Activated naive CD8-positive, alpha-beta T cell (primary cell): Measurements from ENCODE around the gene SPINT2.
"Not testable (repeated sequence)": the region's sequence is repeated elsewhere in the genome, so short reads cannot be mapped to it uniquely, and the experiment has no call there.

Experiments used
- H3K27ac Mint-ChIP-seq: one replicate; pipeline ENCODE4 v1.8.0; 2021; ENCODE audit warnings: mixed read lengths
- H3K27me3 Mint-ChIP-seq: one replicate; pipeline ENCODE4 v1.8.0; 2021; ENCODE audit warnings: mixed read lengths
- H3K36me3 Mint-ChIP-seq: one replicate; pipeline ENCODE4 v1.8.0; 2021; ENCODE audit warnings: mixed read lengths
- H3K4me1 Mint-ChIP-seq: one replicate; pipeline ENCODE4 v1.8.0; 2021; ENCODE audit warnings: low read depth, mixed read lengths
- H3K4me3 Mint-ChIP-seq: one replicate; pipeline ENCODE4 v1.8.0; 2021; ENCODE audit warnings: mild to moderate bottlenecking, mixed read lengths
- H3K9me3 Mint-ChIP-seq: one replicate; pipeline ENCODE4 v1.8.0; 2021; ENCODE audit warnings: low read depth, mixed read lengths

SPINT2 gene

DNA sequence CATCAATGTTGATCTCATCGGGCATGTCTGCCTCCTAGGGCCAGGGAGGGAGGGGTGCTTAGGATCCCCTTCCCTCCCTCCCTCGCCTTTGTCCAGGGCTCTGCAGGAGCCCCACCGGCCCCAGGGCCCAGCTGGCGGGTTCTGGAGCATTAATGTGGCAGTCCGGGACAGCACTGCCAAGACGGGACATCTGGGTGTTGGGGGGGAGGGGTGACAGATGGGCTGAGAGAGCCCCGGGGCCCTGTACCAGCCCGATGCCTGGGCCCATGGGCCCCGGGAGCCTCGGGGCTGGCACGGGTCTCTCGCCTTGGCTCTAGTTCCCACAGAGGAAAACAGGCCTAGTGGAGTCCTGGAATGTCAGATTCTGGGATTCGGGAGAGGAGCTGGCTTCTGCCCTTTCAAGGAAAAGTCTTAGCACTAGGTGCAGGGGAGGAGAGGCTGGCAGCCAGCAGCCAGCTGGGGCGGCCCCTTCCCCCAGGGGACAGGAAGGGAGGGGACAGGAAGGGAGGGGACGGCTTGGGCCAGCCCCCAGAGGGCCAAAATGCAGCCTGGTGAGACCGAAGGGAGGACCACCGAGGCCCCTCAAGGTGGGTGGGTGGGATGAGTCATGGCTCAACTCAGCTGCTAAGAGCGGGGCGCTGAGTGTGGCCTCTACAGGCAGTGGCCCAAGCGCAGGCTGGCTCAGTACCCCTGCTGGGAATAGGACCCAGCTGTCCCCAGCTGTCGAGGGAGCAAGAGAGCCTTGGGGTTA lies 11.3 kb upstream of the SPINT2 start:
- Mint-ChIP-seq H3K4me1 (peaks cover 1% of the 10 kb centered on the region), H3K4me3 (no peak overlapping the region), H3K9me3 (no peaks in the 10 kb centered on the region), H3K27ac (no peak overlapping the region), H3K36me3 (no peaks in the 10 kb centered on the region), H3K27me3 (peaks cover 13% of the 10 kb centered on the region)

DNA sequence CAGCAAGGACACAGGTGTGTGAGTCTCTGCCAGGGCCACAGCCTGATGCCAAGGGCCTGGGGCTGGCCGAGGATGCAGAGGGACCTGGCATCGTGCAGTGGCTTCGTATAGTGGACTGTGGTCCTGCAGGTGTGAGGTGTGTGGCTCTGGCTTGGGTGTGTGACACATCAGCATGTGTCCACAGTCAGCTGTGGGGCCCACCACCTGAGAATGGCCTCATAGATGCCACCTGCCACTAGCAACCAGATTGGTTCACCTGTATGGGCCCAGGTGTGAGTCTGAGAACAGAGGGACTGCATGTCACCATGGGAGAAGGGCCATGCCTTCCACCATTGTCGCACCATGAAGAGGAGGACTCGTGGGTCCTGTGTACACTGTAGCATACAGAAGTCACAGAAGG lies 10.6 kb upstream of the SPINT2 start:
- Mint-ChIP-seq H3K36me3 (no peaks in the 10 kb centered on the region), H3K4me1 (peaks cover 1% of the 10 kb centered on the region), H3K9me3 (no peaks in the 10 kb centered on the region), H3K27ac (no peak overlapping the region), H3K27me3 (peaks cover 13% of the 10 kb centered on the region), H3K4me3 (no peak overlapping the region)

DNA sequence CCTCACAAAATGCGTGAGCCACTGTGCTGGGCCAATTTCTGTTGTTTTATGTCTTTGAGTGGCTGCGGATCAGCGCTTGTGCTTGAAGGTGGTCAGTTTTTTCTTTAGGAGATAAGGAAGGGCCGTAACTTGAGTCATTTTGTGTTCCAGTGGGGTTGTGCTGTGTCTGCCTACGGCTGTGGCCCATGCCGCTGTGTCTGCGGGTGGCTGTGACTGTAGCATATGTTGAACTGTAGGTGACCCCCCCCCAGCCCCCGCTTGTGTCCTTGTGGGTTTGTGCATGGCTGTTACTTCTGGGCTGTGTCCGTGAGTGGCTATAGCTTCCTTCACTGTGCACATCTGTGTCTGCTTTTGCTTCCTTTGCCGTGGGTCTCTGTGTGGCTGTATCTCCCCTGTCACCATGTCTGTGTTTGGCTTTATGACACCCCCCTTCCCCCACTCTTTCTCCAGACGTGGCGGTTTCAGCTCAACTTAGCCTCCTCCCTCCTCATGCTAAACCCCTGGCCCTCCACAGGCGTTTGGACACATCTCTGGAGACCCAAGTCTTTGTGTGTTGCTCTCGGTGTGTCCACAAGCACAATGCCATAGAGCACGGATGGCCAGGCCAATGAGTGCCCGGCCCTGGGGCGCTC lies 8.9 kb upstream of the SPINT2 start:
- H3K36me3 Mint-ChIP-seq = no peaks in the 10 kb centered on the region
- H3K27me3 Mint-ChIP-seq = peaks cover 16% of the 10 kb centered on the region
- H3K4me3 Mint-ChIP-seq = no peak overlapping the region
- peaks cover 1% of the 10 kb centered on the region for H3K4me1 Mint-ChIP-seq
- H3K27ac Mint-ChIP-seq = no peak overlapping the region
- no peaks in the 10 kb centered on the region for H3K9me3 Mint-ChIP-seq

DNA sequence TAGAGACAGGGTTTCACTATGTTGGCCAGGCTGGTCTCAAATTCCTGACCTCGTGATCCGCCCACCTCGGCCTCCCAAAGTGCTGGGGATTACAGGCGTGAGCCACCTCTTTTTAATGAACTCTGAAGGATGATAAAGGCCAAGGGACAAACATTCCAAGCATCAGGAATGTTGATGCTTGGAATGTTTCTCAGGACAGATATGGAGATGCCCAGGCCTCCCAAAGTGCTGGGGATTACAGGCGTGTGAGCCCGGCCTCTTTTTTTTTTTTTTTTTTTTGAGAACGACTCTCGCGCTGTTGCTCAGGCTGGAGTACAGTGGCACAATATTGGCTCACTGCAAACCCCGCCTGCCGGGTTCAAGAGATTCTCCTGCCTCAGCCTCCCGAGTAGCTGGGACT lies 2.4 kb upstream of the SPINT2 start:
- H3K9me3 Mint-ChIP-seq, H3K4me3 Mint-ChIP-seq, H3K36me3 Mint-ChIP-seq, H3K27ac Mint-ChIP-seq, H3K27me3 Mint-ChIP-seq: not testable (repeated sequence)
- H3K4me1 Mint-ChIP-seq = peaks cover 27% of the 10 kb centered on the region

DNA sequence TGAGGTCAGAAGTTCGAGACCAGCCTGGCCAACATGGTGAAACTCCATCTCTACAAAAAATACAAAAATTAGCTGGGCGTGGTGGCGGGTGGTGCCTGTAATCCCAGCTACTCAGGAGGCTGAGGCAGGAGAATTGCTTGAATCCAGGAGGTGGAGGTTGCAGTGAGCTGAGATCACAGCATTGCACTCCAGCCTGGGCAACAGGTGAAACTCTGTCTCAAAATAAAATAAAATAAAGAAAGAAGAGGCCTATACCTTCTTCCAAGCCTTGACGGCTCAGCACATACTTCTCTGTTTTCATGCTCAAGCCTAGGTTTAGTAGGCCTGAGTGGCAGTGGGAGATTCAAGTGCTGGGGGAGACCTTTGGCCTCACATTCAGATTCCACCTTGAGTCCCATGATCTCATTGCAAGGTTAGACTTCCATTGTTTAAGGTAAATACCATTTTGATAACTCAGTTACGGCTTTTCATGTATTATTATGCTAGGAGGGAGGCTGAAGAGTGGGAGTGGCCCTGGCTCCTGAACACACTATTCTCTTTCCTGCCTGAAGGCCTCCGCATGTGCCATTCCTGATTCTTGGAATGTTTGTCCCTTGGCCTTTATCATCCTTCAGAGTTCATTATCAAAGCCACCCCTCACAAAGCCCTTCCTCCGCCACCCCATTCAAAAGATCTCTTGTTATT lies 1.6 kb upstream of the SPINT2 start:
- no peaks in the 10 kb centered on the region for H3K36me3 Mint-ChIP-seq
- H3K9me3 Mint-ChIP-seq = no peaks in the 10 kb centered on the region
- H3K4me3 Mint-ChIP-seq = no peak overlapping the region
- H3K4me1 Mint-ChIP-seq = peaks cover 34% of the 10 kb centered on the region
- H3K27ac Mint-ChIP-seq = no peak overlapping the region
- peaks cover 5% of the 10 kb centered on the region for H3K27me3 Mint-ChIP-seq

DNA sequence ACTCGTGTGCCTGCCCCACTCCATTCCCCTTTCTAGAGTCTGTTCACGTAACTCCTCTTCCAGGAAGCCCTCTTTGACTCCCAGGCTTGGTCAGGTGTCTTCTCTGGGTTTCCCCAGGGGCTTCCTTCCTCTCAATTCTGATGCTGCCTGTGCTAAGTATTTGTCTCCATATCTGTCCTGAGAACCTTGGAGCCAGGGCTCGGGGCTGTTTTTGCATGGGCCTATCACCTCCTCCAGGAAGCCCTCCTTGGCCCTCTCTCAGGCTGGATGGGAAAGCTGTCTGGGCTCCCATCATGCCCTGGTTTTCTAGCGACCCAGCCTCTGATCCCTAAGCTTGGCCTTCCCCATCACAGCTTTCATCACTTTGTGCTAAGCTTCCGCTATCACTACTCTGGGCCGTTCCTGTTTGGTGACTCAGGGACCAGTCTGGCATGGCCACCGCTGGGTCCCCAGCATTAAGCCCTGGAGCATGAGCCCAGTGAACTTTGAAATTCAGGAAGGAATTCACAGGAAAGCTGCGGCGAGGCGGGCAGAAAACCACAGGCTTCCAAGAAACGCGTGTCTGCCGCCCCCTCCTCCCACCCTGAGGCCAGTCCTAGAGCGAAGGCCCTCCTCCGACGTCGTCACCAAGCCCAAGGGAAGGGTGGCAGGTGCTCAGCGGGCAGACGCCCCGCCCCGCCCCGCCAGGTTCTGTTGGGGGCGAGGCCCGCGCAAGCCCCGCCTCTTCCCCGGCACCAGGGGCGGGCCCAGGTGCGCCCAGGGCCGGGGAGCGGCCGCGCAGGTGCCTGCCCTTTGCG lies 486 bp upstream of the SPINT2 start:
- H3K27me3 Mint-ChIP-seq = peaks cover 3% of the 10 kb centered on the region
- H3K4me3 Mint-ChIP-seq = peak overlapping the region; percentile 87
- H3K36me3 Mint-ChIP-seq = no peaks in the 10 kb centered on the region
- peaks cover 38% of the 10 kb centered on the region for H3K4me1 Mint-ChIP-seq
- H3K9me3 Mint-ChIP-seq = no peaks in the 10 kb centered on the region
- H3K27ac Mint-ChIP-seq = peak overlapping the region; percentile 86

DNA sequence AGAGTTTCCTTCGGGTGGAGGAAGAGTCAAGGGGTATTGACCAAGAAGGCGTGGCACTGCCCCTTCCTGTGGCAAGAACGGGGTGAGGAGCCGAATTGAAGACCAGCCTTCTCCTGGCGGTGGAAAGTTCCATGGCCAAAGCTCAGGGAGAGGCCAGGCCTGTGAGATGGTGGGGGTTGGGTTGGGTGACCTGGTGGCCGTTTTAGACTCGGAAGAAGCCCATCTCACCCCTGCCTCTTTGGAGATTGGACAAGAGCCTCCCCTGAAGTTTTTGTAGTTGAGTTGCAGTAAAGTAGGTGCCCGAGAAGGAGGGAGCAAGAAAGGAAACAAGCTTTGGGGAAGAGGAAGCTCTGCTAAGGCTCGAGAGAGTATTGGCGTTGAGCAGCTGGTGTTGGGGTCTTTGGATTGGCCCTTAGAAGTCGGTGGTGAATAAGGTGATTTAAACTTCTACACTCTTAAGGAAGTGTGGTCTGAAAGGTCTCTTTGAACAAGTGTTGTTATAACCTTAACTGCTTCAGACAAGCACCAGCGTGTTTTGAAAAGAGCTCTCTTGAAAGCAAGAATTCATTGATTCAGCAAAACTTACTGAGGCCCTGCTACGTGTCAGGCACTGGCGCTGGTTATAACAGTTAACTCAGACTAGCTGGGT lies 964 bp downstream of the SPINT2 start:
- Mint-ChIP-seq H3K4me3 (peak overlapping the region; percentile 85), H3K36me3 (no peaks in the 10 kb centered on the region), H3K27me3 (no peaks in the 10 kb centered on the region), H3K4me1 (peaks cover 41% of the 10 kb centered on the region), H3K27ac (peak overlapping the region; percentile 73), H3K9me3 (no peaks in the 10 kb centered on the region)

DNA sequence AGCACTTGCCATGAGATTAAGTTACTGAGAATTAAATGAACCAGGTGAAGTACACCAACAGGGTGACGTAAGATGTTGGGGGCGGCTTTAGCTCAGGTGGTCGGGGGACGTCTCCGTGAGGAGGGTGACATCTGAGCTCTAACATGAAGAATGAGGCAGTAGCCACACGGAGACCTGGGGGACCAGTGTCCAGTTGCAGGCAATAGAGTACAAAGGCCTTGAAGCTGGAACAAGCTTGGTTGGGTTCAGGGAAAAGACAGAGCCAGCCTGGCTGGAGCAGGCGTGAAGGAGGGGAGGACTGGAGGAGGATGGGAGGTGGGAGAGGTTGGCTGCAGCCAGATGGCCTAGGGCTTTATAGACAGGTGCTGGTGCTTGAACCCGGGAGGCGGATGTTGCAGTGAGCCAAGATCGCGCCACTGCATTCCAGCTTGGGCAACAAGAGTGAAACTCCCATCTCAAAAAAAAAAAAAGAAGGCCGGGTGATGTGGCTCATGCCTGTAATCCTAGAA lies 1.6 kb downstream of the SPINT2 start:
- no peaks in the 10 kb centered on the region for H3K9me3 Mint-ChIP-seq
- peak overlapping the region; percentile 85 for H3K4me3 Mint-ChIP-seq
- no peaks in the 10 kb centered on the region for H3K36me3 Mint-ChIP-seq
- peaks cover 42% of the 10 kb centered on the region for H3K4me1 Mint-ChIP-seq
- H3K27ac Mint-ChIP-seq = peak overlapping the region; percentile 73
- no peaks in the 10 kb centered on the region for H3K27me3 Mint-ChIP-seq

DNA sequence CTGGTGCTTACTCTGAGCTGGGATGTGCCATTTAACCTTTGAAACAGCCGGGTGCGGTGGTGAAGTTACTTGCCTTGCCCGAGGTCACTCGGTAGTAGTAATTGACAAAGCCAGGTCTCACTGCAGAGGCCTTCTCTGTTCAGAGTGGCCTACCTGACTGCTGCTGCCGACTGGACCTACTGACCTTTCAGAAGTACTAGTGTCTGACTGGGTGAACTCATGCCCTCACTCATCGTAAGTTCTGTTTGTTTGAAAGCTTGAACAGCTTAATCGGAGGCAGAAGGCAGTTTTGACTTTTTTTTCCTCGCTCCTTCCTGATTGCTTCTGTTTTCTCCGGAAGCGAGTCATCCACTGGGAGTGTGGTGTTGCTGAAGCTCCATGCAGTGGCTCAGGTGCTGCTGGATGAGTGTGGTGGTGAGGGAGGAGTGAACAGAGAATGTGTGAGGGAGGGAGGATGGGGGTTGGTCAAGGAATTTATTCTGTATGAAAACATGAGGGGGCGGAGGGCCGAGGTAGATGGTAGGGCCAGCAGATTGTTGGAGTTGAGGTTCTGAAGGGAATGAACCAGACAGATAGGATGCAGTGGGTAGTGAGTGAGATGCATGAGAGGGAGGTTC lies 2.7 kb downstream of the SPINT2 start:
- no peaks in the 10 kb centered on the region for H3K27me3 Mint-ChIP-seq
- peaks cover 42% of the 10 kb centered on the region for H3K4me1 Mint-ChIP-seq
- H3K36me3 Mint-ChIP-seq = no peaks in the 10 kb centered on the region
- peak overlapping the region; percentile 10 for H3K4me3 Mint-ChIP-seq
- no peaks in the 10 kb centered on the region for H3K9me3 Mint-ChIP-seq
- H3K27ac Mint-ChIP-seq = no peak overlapping the region

DNA sequence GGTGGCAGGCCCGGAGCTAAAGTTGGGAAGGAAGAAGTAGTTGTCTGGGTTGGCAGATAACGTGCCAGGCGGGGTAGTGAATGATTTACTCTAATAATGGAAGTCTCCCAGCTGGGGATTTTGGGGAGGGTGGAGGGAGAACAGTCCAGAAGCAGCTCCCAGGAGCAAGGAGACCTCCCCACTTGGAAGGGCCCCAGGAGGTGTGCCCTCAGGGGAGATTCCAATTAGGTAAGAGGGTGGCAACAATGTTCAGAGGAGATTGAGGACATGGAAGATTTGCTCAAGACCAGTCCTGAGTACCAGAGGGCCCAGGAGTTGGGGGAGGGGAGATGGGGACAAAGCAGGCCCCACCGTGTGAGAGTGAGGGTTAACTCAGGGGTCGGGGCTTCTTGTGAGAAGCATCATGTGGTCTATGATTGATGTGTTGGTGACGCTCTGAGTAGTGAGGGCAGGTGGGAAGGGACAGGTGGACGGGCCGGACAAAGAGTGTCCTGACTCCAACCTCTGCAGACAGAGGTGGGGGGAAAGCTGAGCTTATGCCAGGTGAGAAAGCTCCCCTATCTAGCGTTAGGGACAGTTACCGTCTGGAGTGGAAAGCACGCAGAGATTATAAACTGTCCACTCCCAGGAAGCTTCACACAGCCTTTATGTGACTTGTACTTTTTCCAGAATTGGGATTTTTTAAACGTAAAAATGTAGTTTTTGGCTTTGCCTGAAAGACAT lies 3.5 kb downstream of the SPINT2 start:
- Mint-ChIP-seq H3K9me3 (no peaks in the 10 kb centered on the region), H3K4me1 (peaks cover 41% of the 10 kb centered on the region), H3K27me3 (no peaks in the 10 kb centered on the region), H3K36me3 (no peaks in the 10 kb centered on the region), H3K4me3 (no peak overlapping the region), H3K27ac (no peak overlapping the region)

DNA sequence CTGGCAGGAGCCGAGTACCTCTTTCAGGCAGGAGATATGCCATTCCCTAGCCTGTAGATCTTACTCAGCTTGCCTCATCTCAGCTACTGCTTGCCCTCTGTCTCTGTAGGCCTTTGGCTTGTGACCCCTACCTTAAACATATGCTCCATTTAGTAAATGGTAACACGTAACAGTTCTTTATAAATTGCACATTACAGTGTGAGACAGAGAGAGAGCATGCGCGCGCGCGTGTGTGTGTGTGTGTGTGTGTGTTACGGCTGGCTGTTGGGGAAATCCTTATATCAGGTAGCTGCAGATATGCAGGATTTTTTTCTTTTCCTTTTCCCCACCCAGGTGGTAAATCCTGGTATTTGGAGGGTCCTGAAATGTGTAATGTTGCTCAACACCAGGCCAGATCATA lies 4.2 kb downstream of the SPINT2 start:
- no peaks in the 10 kb centered on the region for H3K27me3 Mint-ChIP-seq
- no peak overlapping the region for H3K27ac Mint-ChIP-seq
- H3K36me3 Mint-ChIP-seq = no peaks in the 10 kb centered on the region
- H3K4me1 Mint-ChIP-seq = peaks cover 38% of the 10 kb centered on the region
- H3K4me3 Mint-ChIP-seq = no peak overlapping the region
- no peaks in the 10 kb centered on the region for H3K9me3 Mint-ChIP-seq

DNA sequence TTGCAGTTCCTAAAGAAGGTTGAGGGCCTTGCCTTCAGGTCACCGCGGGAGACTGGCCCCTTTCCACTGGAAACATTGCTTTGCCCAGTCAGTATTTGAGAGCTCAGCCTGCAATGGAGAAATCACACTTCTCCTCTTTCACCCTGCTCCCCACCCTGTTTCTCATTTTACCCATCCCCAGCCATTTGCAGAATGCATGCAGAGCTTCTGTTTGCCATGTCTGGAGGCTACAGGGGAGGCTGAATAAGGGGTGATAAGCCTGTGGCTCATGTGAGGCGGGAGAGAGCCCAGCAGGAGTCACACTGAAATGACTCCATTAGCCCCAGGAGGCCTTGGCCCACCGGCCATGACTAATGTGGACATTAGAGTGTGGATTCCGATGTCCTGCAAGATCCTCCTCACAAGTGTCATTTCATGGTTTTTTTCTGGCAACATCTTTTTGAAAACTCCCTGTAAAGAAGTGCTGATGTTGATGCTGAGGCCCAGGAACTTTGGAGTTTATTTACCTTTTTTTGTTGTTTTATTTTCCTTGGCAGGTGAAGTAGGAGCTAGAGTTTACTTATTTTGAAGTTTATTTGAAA lies 6.3 kb downstream of the SPINT2 start:
- H3K9me3 Mint-ChIP-seq = no peaks in the 10 kb centered on the region
- no peaks in the 10 kb centered on the region for H3K36me3 Mint-ChIP-seq
- H3K27me3 Mint-ChIP-seq = no peaks in the 10 kb centered on the region
- no peak overlapping the region for H3K4me3 Mint-ChIP-seq
- peaks cover 24% of the 10 kb centered on the region for H3K4me1 Mint-ChIP-seq
- no peak overlapping the region for H3K27ac Mint-ChIP-seq

DNA sequence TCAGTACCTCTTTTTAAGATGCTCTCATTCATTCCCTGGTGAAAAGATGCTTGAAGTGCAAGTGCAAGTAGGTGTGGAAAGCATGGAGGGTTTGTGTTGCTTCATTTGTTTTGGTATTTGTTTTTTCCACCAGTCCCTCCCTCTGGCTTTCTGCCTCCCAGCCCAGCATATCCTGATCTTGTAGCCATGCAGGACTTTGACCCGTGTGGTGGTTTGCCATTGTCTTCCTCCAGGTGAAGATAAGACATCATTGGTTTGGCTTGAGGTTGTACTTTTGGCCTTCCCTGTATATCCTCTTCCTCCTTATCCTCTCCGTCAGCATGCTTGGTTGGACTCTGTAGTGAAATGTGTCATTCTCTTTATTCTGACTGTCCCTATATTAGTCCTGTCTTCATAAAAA lies 9.1 kb downstream of the SPINT2 start:
- Mint-ChIP-seq H3K27ac (no peak overlapping the region), H3K36me3 (no peaks in the 10 kb centered on the region), H3K9me3 (no peaks in the 10 kb centered on the region), H3K4me1 (peaks cover 6% of the 10 kb centered on the region), H3K4me3 (no peak overlapping the region), H3K27me3 (no peaks in the 10 kb centered on the region)
